Smooth muscle cell of the brain vasculature (primary cell): Measurements from ENCODE around the gene SCAF4.
"Not testable (repeated sequence)": the region's sequence is repeated elsewhere in the genome, so short reads cannot be mapped to it uniquely, and the experiment has no call there.

Source experiments
- DNase-seq: peaks from one replicate; pipeline ENCODE4 v3.0.0-alpha.2; 2012; ENCODE audit warnings: low read depth, low spot score

The SCAF4 gene

DNA sequence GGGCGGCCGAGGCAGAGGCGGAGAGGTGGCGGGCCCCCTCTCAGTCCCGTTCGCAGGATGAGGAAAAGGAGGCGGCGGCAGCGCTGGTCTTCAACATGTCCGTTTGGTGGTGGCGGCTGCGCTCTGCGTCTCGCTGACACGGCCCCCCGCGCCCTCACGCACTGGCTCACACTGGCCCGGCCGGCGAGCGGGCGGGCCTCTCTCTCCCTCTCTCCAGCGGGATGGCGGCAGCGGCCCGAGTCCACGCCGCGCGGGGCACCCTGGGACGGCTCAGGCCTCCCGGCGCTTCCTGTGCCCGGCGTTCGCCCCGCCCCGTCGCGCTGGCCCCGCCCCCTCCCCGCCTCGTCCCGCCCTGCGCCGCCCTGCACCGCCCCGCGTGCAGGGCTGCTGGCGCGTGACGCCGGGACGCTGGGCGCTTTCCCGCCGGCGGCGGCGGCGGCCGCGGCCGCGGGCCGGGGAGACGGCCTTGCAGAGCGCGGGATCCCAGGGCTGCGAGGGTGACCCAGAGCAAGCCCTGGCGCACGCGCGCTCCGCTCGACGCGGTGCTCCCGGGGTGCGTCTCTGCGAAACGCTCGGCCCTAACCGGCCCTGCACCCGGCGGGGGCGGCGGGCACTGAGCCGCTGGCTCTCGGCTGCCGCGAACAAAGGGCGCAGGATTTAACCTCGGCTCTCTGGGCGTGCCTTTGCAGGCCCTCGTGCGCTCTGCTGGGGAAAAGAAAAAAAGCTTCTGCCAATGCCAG lies at the start of gene SCAF4:
SCAF4 (minus strand) TSS at position 262 of the 740 bp plus-strand sequence. CDS start 426 bp downstream, outside the sequence.
- peak; percentile 76 for DNase-seq

- no peak for DNase-seq
Measured at GRCh38 chr21:31780944-31781343, 49.0 kb upstream of the SCAF4 start.

GRCh38 chr21:31778546-31778945 lies 46.6 kb upstream of the SCAF4 start:
- no peak for DNase-seq

DNA sequence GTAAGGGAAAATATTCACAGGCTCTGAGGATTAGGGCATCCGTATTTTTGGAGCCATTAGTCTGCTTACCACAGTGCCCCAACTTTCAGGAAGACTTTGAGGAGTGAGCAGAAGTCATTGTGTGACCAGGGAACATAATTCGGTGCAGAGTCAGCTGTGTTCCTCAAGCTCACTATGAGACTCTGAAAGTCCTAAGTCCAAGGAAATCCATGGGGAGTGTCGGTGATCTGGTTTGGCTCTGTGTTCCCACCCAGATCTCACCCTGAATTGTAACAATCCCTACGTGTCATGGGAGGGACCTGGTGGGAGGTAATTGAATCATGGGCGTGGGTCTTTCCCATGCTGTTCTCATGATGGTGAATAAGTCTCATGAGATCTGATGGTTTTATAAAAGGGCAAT lies 45.9 kb upstream of the SCAF4 start:
- no peak for DNase-seq

- no peak for DNase-seq
Measured at GRCh38 chr21:31774031-31774430, 42.1 kb upstream of the SCAF4 start.

- DNase-seq, result no peak
Measured at GRCh38 chr21:31772674-31773555, 41.0 kb upstream of the SCAF4 start.

DNA sequence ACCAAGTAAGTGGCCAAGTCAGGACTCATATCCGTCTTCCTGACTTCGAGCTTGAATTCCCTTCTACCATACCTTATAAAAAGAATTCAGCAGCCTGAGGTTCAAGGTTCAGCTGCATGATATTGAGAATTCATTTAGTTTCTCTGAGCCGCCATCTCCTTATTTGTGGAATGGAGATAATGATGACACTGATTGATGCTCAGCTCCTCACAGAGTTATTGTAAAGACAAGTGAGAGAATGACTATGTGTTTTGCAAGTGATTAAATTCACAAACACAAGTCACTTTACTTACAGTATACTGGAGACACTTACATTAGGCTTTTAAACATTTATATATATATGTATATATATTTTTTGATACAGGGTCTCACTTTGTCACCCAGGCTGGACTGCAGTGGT lies 39.8 kb upstream of the SCAF4 start:
- no peak for DNase-seq

DNA sequence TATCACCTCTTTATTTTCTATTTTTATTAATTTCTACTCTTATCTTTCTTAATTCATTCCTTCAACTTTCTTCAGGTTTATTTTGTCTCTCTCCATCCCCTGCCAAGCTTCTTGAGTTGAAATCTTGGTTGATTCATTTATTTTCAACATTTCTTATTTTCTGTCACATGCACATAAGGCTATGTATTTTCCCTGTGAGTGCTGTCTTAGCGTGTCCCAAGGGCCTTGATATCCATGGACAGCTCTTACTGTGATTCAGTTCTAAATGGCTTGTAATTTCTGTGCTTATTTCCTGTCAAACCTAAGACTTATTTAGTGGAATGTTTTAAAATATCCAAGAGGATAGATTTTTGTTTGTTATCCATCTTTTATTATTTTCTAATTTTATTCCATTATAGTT lies 36.8 kb upstream of the SCAF4 start:
- DNase-seq, result no peak

GRCh38 chr21:31766899-31767298 lies 35.0 kb upstream of the SCAF4 start:
- no peak for DNase-seq

- DNase-seq, result not testable (repeated sequence)
Measured at GRCh38 chr21:31765850-31766249, 33.9 kb upstream of the SCAF4 start.

DNA sequence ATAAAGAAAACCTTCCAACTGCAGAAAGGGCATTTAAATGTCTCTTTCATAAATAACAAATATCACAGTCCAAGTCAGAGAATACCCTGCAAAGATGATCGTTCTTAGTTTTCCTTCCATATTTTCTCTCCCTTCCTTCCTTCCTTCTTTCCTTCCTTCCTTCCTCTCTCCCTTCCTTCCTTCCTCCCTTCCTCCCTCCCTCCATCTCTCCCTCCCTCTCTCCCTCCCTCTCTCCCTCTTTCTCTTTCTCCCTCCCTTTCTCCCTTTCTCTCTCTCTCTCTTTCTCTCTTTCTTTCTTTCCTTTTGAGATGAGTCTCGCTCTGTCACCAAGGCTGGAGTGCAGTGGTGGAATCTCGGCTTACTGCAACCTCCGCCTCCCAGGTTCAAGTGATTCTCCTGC lies 29.0 kb upstream of the SCAF4 start:
- DNase-seq, result no peak

DNA sequence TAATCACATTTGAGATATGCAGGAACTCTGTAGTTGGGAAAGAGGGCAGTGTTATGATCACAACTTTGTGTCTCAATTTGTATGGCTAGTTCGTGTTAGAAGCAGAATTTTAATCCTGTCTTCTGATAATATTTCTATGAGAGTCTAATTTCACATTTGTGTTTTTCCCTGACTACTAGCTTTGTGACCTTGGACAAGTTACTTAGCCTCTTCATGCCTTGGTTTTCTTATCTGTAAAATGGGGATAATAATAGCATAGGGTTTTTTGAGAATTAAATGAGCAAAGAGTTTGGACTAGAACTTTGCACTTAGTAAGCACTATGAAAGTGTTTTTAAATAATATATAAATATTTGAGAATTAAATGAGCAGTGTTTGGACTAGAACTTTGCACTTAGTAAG lies 24.9 kb upstream of the SCAF4 start:
- no peak for DNase-seq

- DNase-seq, result no peak
Measured at GRCh38 chr21:31755027-31755426, 23.1 kb upstream of the SCAF4 start.

GRCh38 chr21:31754708-31754960 lies 22.7 kb upstream of the SCAF4 start:
- DNase-seq, result no peak

- no peak for DNase-seq
Measured at GRCh38 chr21:31753949-31754707, 22.2 kb upstream of the SCAF4 start.

GRCh38 chr21:31752967-31753366 lies 21.0 kb upstream of the SCAF4 start:
- DNase-seq, result no peak

DNA sequence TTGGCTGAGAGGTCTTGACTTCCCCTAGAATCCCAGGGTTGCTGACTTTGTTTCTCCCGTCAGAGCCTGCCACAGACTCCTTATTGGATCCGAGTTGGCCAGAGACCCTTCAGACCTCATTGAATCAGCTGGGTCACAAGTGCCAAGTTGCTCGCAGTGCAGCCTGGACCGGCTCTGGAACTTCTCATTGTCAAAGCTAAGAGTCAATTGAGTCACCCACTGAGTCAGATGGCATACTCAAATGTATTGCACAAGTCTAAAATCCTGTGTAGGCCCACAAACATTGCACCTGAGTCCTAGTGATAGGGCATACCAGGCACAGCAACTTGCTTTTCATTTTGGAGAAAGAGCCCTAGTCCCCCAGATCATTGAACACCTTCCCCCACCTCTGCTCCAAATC lies 20.4 kb upstream of the SCAF4 start:
- no peak for DNase-seq

- DNase-seq, result no peak
Measured at GRCh38 chr21:31750843-31751242, 18.9 kb upstream of the SCAF4 start.

DNA sequence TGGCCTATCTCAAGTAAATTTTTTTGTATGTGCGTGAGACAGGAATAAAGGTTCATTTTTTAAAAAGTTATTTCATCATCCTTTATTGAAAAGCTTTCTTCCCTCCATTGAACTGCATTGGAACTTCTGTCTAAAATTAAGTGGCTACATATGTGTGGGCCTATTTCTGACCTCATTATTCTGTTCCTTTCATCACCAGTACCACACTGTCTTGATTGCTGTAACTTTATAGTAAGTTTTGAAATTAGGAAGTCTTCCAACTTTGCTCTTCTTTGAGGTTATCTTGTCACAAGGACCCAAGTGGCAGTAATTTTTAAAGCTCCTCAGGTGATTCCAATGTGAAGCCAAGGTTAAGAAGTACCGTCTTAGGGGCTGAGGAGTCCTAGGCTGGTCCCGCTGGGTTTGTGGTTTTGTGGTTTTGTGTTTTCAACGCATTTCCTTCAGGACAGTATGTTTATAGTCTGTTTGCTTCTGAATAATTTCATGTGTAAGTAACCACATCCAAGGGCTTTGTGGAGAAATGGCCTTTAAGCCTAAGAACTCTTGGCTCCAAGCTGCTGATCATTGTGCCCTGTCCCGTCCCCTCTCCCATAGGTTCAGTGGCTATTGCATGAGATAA lies 12.4 kb upstream of the SCAF4 start:
- DNase-seq, result no peak

GRCh38 chr21:31743712-31744111 lies 11.8 kb upstream of the SCAF4 start:
- no peak for DNase-seq

DNA sequence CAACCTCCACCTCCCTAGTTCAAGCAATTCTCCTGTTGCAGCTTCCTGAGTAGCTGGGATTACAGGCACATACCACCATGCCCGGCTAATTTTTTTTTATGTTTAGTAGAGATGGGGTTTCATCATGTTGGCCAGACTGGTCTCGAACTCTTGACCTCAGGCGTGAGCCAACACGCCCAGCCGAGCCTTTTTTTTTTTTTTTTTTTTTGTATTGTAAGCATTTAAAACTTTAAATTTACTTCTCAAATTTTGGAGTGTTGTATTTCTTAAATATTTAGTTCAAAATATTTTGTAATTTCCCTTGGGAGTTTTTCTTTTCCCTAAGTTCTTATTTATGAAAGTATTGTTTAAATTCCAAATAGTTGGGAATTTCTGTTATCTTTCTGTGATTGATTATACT lies 9.2 kb upstream of the SCAF4 start:
- DNase-seq, result no peak
